Cerebellar nuclear complex (tissue), 1 donor: ENCODE data around the gene CHERP.
A peak's percentile ranks its signal among the peaks of the same experiment; 100 is the strongest.
"Not testable (repeated sequence)": the region's sequence is repeated elsewhere in the genome, so short reads cannot be mapped to it uniquely, and the experiment has no call there.

Experiments used
- DNase-seq, 2 experiments: peaks; one replicate each; lab custom pipeline; 2025; lab: John Stamatoyannopoulos, UW

CHERP gene

GRCh38 chr19:16576690-16577530 is 34.7 kb upstream of the CHERP start:
- DNase-seq = no peak

DNA sequence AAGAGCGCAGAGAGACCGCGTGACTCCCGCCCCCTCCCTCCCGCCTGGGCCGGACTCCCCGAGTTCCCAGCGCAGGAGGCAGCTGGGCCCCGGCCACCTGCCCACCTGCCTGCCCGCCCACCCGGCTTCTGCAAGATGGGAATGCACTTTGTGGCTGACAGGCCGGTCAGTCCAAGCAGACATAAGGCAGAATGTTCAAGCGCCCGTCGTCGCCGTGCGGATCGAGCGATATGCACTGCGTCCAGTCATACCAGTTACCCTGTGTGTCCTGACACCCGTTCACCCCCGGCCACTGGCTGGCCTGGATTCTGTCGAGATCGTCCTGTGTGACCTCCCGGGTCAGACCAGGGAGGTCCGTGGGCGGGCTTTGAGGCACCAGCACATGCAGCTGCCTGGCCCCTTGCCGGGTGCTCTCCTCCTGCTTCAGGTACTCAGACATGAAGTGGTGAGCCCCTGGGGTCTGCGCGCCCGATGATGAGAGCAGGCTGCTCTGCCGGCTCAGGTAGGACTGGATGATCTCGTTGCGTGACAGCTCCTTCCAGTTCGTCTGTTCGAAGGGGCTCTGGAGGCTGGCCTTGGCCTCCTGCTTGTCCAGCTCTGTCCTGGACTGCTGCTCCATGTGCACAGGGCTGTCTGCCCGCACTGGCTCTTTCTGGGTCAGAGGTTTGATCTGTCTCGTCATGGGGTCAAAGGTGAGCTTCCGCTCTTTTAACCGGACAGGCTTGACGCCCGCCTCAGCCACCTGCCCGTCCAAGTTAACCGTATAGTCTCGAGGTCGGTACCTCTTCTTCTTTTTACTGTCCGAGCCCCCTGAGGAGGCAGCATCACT is 33.8 kb upstream of the CHERP start:
- no peak for DNase-seq

DNA sequence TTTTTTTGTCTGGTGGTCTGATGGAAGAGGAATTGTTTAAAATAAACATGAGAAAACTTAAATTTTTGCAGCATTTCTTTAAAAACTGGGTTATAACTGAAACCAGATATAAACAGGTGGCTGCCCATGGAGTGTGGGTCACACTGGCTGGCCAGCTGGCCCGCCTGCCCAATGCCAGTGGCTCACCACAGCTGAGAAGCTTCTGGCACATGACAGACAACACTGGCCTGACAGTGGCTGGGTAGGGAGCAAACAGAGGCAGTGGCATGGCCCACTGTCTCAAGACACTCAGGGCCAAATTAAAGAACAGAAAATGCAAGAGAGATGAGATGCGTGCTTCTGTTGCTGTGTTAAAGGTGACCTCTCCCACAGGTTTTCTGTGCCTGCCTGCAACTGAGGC is 33.0 kb upstream of the CHERP start:
- DNase-seq = no peak

- DNase-seq = no peak
These were observed 31.7 kb upstream of the CHERP start for GRCh38 chr19:16573925-16574324.

GRCh38 chr19:16573296-16573695 is 31.1 kb upstream of the CHERP start:
- DNase-seq = no peak

DNA sequence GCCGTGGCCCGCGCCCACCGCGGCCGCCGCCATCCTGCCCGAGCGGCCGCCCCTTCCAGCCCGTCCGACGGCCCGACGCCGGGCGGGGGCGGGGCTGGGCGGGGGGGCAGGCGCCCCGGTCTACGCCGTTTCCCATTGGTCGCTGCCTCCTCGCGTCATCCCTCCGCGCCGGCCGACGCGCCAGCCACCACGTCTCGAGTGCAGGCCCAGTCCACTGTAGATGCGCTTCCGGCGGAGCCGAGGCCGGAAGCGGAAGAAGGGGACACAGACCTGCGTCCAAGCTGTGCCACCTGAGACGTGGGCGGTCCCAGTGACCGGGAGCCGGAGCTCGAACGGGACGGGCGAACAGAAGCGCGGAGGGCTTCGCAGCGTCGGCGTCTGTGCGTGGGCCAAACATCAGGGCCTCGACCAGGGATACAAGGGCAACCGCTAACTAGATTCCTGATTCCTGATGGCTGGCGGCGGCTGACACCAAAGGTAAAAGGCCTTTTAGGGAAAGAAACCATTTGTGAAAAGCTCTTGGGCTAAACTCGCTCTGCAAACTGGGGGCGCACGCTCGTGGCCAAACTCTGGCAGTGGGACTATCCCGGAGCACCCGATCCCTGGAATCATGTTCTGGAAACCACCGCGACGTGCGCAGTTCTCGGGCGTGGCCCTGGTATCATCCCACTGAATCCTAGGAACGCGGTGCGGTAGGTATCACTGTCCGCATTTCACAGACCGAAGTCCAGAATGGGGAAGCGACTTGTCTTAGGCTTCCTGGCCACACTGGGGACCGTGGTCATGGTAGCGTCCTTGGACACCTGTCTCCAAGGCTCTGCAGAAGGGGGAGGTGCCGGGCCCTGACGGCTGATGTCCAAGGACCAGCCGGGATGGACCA is 30.3 kb upstream of the CHERP start, which contains the start of gene SLC35E1:
TSS of gene SLC35E1 (minus strand) at position 84 of the 880 bp plus-strand sequence. CDS start at position 33, 51 bp downstream.
- DNase-seq = peak; percentile 83 to 86

GRCh38 chr19:16571822-16572331 is 29.6 kb upstream of the CHERP start:
- no peak for DNase-seq

- DNase-seq = peak in 1 of 2 experiments; percentile 8
These were observed 29.0 kb upstream of the CHERP start for GRCh38 chr19:16571283-16571682.

DNA sequence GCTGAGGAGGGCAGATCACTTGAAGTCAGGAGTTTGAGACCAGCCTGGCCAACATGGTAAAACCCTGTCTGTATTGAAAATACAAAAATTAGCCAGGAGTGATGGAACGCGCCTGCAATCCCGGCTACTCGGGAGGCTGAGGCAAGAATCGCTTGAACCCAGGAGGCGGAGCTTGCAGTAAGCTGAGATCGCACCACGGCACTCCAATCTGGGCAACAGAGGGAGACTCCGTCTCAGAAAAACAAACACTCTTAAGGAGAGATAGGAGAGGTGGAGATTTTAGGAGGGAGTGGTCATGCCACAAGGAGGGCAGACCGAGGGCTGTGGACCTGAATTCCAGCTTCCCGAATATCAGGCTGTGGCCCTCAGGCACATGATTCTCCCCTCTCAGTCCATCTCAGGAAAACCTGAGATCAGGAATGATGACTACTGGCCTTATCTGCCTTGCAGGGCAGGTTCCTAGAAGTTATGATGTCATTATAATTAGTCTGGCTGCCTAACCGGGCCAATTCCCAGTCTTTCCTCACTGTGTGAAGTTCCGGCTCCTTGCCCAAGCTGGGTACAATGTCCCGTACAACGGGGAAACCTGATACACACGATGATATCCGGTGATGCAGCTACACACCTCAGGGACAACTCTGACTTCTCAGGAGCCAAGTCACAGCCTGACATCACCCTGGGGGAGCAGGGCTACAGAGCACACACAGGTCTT is 27.5 kb upstream of the CHERP start:
- DNase-seq = no peak

GRCh38 chr19:16566702-16567101 is 24.5 kb upstream of the CHERP start:
- no peak for DNase-seq

- DNase-seq = no peak
These were observed 23.9 kb upstream of the CHERP start for GRCh38 chr19:16566161-16566560.

DNA sequence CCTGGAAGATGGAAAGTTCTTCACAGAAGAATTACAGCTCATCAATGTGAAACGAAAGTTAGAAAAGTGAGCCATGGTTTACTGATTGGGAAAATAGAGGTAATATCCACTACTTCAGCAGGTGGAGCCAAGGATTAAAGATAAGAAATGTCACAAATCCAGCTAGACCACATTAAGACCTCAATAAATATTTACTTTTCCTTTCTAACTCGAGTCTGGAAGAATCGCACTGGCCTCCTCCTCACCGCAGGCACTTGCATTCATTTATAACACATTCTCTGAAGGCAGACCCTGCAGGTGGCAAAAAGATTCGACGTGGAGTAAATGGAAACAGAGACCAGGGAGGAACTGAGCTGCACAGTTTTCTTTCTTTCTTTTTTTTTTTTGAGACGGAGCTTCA is 22.6 kb upstream of the CHERP start:
- no peak for DNase-seq

DNA sequence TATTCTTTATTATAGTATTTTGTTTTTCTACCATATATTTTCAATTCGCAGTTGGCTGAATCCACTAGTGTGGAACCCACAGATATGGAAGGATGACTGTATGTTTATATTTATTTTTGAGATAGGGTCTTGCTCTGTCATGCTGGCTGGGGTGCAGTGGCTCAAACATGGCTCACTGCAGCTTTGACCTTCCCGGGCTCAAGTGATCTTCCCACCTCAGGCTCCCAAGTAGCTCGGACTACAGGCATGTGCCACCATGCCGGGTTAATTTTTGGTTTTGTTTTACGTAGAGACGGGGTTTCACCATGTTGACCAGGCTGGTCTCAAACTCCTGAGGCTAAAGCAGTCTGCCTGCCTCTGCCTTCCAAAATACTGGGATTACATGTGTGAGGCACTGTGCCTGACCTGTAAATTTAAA is 20.4 kb upstream of the CHERP start:
- no peak for DNase-seq

DNA sequence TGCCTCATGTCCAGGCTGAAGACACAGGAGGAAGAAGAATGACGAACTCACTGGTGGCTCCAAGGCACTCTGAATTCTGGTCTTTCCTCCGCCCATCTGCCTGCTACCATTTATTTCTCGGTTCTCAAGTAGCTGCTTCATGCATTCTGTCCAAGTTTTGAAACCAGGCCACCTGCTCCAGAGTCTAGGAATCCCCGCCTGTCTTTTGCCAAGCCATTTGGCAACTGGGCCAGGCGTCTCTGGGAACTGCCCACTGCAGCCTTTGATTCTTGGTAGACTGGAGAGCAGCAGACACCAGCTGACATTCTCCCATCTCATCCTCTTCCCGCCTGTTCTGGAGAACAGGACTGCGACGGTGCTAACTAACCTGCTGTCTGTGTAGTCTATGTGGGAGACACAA is 19.1 kb upstream of the CHERP start:
- peak in 1 of 2 experiments; percentile 45 for DNase-seq

GRCh38 chr19:16559780-16560276 is 17.6 kb upstream of the CHERP start:
- DNase-seq = no peak

DNA sequence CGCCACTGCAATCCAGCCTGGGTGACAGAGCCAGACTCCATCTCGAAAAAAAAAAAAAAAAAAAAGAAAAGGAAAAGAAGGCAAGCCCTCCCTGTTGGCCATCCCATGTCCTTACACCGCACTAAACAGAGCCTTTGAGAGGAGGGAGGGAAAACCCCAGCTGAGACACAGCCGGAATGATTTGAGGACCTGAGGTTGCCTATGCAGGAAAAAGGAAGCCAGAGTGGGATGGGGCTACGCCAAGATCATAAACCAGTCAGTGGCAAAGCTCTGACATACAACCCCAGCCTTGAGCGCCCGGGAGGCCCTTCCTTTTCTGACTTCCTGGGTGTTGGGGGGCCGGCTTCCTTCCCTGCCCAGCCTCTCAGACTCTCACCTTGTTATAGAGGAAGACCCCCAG is 12.5 kb upstream of the CHERP start:
- no peak for DNase-seq

- not testable (repeated sequence) for DNase-seq
These were observed 9.7 kb upstream of the CHERP start for GRCh38 chr19:16551902-16552301.

DNA sequence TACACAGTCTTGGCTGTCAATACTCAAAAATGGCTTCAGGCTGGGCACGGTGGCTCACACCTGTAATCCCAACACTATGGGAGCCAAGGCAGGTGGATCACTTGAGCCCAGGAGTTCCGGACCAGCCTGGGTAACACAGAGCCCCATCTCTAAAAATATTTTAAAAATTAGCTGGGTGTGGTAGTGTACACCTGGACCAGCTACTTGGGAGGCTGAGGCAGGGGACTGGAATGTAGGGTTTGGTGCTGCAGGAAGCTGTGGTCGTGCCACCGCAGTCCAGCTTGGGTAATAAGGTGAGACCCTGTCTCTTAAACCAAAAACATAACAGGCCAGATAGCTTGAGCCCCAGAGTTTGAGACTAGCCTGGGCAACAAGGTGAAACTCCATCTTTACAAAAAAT is 6.7 kb upstream of the CHERP start:
- no peak for DNase-seq

DNA sequence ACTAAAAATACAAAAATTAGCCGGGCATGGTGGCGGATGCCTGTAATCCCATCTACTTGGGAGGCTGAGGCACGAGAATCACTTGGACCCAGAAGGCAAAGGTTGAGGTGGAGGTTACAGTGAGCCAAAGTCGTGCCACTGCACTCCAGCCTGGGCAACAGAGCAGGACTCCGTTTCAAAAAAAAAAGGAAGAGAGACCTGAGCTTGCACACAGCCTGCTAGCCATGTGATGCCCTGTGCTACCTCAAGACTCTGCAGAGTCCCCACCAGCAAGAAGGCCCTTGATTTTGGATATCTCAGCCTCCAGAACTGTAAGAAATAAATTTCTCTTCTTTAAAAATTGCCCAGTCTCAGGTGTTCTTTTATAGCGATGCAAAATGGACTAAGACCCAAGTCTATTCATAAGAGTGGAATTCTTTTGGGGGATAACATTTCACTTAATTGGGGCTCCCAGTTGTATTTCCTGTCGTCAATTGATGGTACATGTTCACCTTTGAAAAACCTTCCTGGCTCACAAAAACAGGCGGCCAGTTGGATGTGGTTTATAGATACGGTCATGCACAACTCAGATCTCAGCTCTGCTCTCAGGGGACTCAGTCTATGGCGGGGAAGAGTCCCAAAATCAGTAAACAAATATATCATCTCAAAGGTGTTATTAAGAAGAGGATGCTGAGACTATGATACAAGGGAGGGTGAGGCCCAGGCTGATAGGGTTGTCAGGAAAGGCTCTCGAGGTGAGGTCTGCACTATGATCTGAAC is 2.4 kb upstream of the CHERP start:
- no peak for DNase-seq

GRCh38 chr19:16543734-16544133 is 1.5 kb upstream of the CHERP start:
- not testable (repeated sequence) for DNase-seq
